Peyer's patch (tissue), 4 donors: ENCODE measurements around the gene IFT43.

Source experiments
- CTCF ChIP-seq, 6 experiments: fragments of 450-650 bp in 4 of 6; fragments of 200-600 bp in 2 of 6; sonication (generic) in 1 of 6; IDR thresholded peaks; one replicate each; pipeline ENCODE4 v1.5.1; 2017 to 2019; ENCODE audit warnings: antibody characterized with exemption in 6 of 6, mild to moderate bottlenecking in 3 of 6, moderate library complexity in 1 of 6
- POLR2A ChIP-seq, 2 donors: fragments of 450-650 bp; IDR thresholded peaks; one replicate each; pipeline ENCODE4 v1.5.1; 2017; ENCODE audit warnings: antibody characterized with exemption in 2 of 2, mild to moderate bottlenecking in 2 of 2, moderate library complexity in 2 of 2

- TF ChIP-seq CTCF (IDR thresholded peaks at IDR 0.05) (no peak), POLR2A (IDR thresholded peaks at IDR 0.05) (no peak)
These were observed 17.1 kb upstream of the IFT43 start for GRCh38 chr14:75968456-75968855.
